Glutamatergic neuron (in vitro differentiated cells): ENCODE results near the gene NCBP2L. TPM values are rescaled to one million over a fixed set of nuclear protein-coding genes. Genes with fewer than 3 reads are reported as not detected.
A peak's percentile ranks its signal among the peaks of the same experiment; 100 is the strongest.

Experiments used
- DNase-seq: peaks from one replicate; pipeline ENCODE4 v3.0.0; 2022
- H3K27ac Mint-ChIP-seq: one replicate; pipeline ENCODE4 v1.8.0; 2020; ENCODE audit warnings: mild to moderate bottlenecking, mixed read lengths, inconsistent platforms; ENCODE audit not compliant: unreplicated experiment
- H3K27me3 Mint-ChIP-seq: one replicate; pipeline ENCODE4 v1.8.0; 2020; ENCODE audit warnings: mild to moderate bottlenecking, moderate library complexity, mixed read lengths, inconsistent platforms; ENCODE audit not compliant: unreplicated experiment
- H3K36me3 Mint-ChIP-seq: one replicate; pipeline ENCODE4 v1.8.0; 2020; ENCODE audit warnings: mild to moderate bottlenecking, mixed read lengths, inconsistent platforms; ENCODE audit not compliant: unreplicated experiment
- H3K4me1 Mint-ChIP-seq: one replicate; pipeline ENCODE4 v1.8.0; 2020; ENCODE audit warnings: mild to moderate bottlenecking, low read depth, mixed read lengths, inconsistent platforms; ENCODE audit not compliant: unreplicated experiment
- H3K4me3 Mint-ChIP-seq: one replicate; pipeline ENCODE4 v1.8.0; 2020; ENCODE audit warnings: mild to moderate bottlenecking, mixed read lengths, inconsistent platforms; ENCODE audit not compliant: unreplicated experiment
- H3K9me3 Mint-ChIP-seq: one replicate; pipeline ENCODE4 v1.8.0; 2020; ENCODE audit warnings: mild to moderate bottlenecking, moderate library complexity, mixed read lengths, inconsistent platforms; ENCODE audit not compliant: unreplicated experiment
- total RNA-seq: library from RNA; stranded (reverse); fragmentation: NEBNext Ultra II Directional; extraction: Animal tissue kit (Norgen Biotek cat#: 25700); gene quantifications from one replicate; pipeline ENCODE4 v1.2.1, GENCODE V29; 2021; ENCODE audit not compliant: unreplicated experiment
- TF ChIP-seq, protein P1 (sequence below): fragments of 200-600 bp; sonication (generic); IDR thresholded peaks from one replicate; pipeline ENCODE4 v1.5.0; 2021; ENCODE audit not compliant: partially characterized antibody, unreplicated experiment

The NCBP2L gene
- total RNA-seq, 1 donor from 2014 or later: not detected

DNA sequence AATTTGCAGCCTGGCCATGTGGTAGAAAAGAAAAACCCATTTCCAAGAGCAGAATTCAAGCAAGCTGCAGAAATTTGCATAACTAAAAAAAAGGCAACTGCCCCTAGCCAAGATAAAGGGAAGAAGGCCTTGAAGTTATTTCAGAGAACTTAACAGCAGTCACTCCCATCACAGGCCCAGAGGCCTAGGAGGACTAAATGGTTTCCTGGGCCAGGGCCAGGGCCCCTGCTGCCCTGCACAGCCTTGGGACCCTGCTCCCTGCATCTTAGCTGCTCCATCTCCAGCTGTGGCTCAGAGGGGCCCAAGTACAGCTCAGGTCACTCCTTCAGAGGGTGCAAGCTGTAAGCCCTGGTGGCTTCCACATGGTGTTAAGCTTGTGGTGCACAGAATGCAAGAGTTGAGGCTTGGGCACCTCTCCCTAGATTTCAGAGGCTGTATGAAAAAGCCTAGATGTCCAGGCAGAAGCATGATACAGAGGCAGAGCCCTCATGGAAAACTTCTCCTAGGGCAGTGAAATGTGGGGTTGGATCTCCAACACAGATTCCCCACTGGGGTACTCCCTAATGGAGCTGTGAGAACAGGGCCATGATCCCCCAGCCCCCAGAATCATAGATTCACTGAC, 41.5 kb downstream of the NCBP2L start:
- Mint-ChIP-seq H3K36me3 (no peaks in the 10 kb centered on the region), H3K9me3 (no peaks in the 10 kb centered on the region), H3K27ac (no peak overlapping the region), H3K4me1 (no peaks in the 10 kb centered on the region), H3K4me3 (no peak overlapping the region), H3K27me3 (peaks cover 2% of the 10 kb centered on the region)
- TF ChIP-seq, protein P1, sequence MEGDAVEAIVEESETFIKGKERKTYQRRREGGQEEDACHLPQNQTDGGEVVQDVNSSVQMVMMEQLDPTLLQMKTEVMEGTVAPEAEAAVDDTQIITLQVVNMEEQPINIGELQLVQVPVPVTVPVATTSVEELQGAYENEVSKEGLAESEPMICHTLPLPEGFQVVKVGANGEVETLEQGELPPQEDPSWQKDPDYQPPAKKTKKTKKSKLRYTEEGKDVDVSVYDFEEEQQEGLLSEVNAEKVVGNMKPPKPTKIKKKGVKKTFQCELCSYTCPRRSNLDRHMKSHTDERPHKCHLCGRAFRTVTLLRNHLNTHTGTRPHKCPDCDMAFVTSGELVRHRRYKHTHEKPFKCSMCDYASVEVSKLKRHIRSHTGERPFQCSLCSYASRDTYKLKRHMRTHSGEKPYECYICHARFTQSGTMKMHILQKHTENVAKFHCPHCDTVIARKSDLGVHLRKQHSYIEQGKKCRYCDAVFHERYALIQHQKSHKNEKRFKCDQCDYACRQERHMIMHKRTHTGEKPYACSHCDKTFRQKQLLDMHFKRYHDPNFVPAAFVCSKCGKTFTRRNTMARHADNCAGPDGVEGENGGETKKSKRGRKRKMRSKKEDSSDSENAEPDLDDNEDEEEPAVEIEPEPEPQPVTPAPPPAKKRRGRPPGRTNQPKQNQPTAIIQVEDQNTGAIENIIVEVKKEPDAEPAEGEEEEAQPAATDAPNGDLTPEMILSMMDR: no peak
- no peak for DNase-seq

DNA sequence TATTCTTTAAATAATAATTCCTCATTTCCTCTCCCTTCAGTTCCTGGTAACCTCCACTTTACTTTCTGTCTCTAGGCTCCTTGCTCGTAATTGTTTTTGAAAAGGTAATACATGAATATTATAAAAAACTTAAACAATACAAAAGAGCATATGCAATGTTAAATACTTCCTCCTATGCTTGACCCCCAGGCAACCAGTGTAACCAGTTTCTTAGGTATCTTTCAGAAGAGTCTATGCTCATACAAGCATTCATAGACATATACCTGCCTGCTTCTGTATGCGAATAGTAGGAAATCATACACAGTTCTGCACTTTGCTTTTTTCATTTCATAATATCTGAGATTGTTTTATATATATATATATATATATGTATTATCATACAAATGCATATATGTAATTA, 45.5 kb downstream of the NCBP2L start:
- DNase-seq: no peak
- H3K27me3 Mint-ChIP-seq: peaks cover 2% of the 10 kb centered on the region
- peaks cover 2% of the 10 kb centered on the region for H3K9me3 Mint-ChIP-seq
- no peak overlapping the region for H3K4me3 Mint-ChIP-seq
- H3K4me1 Mint-ChIP-seq: peaks cover 6% of the 10 kb centered on the region
- TF ChIP-seq, protein P1: no peak
- no peak overlapping the region for H3K27ac Mint-ChIP-seq
- H3K36me3 Mint-ChIP-seq: no peaks in the 10 kb centered on the region

DNA sequence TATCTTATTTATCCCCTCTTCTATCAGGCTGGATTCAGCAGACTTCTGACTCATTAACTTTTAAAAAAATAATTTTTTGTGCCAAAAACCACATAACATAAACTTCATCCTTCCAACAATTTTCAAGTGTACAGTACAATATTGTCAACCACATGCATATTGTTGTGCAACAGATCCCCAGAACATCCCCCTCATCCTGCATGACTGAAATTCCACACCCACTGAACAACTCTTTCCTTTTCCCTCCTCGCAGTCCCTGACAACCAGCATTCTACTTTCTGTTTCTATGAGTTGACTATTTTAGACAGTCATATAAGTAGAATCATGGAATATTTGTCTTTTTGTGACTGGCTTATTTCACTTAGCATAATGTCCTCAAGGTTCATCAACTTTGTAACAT, 45.9 kb downstream of the NCBP2L start:
- Mint-ChIP-seq H3K4me1 (peaks cover 6% of the 10 kb centered on the region), H3K9me3 (peaks cover 2% of the 10 kb centered on the region), H3K27ac (no peak overlapping the region), H3K4me3 (no peak overlapping the region), H3K27me3 (peaks cover 2% of the 10 kb centered on the region), H3K36me3 (no peaks in the 10 kb centered on the region)
- no peak for DNase-seq
- TF ChIP-seq, protein P1: no peak

DNA sequence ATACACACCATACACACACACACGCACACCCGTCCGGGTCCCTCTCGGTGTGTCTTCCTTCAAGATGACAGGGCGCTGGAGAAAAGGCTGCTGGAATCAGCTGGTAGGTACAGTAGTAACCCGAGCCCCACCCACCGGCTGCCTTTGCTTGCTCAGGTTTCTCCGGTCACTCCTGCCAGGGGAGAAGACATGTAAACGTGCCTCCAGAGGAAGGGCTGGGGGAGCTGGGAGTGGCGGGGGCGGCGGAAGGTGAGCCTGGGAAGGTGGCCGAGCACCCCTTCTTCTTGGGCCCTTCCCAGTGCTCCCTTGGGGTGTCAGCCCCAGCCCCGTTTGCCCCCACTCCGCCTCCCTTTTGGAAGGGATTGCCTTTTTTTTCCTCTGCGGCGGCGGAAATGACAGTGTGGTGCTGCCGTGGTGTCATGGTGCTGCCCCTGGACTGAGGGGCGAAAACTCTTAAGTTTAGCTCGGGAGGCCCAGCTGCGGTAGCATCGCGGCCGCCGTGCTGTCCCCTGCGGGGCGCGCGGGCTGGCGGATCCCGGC, 48.2 kb downstream of the NCBP2L start, which contains the start of gene MID2:
MID2 (plus strand) TSS at position 169 of the 540 bp plus-strand sequence. CDS start 561 bp downstream, outside the sequence.
- peaks cover 2% of the 10 kb centered on the region for H3K9me3 Mint-ChIP-seq
- TF ChIP-seq, protein P1: no peak
- H3K4me3 Mint-ChIP-seq: peak within 1 kb of the TSS; percentile 76
- no peak within 1 kb of the TSS for H3K27ac Mint-ChIP-seq
- H3K36me3 Mint-ChIP-seq: no peaks in the 10 kb centered on the region
- peaks cover 6% of the 10 kb centered on the region for H3K4me1 Mint-ChIP-seq
- peak; percentile 37 for DNase-seq
- peaks cover 2% of the 10 kb centered on the region for H3K27me3 Mint-ChIP-seq
